Subcutaneous abdominal adipose tissue (tissue), 5 donors: Measurements from ENCODE around the gene SYTL2.
A peak's percentile ranks its signal among the peaks of the same experiment; 100 is the strongest.

Experiments
- H3K27ac ChIP-seq: one replicate; pipeline ENCODE4 v1.7.0; 2013; ENCODE audit warnings: low read depth, mild to moderate bottlenecking, inconsistent platforms, low read length, moderate library complexity
- H3K27me3 ChIP-seq, 5 donors: one replicate each; pipeline ENCODE4 v1.7.0; 2013; ENCODE audit warnings: low read length in 5 of 5, inconsistent platforms in 1 of 5; ENCODE audit not compliant: control insufficient read depth in 5 of 5, insufficient read depth in 4 of 5
- H3K36me3 ChIP-seq, 5 donors: one replicate each; pipeline ENCODE4 v1.7.0; 2013; ENCODE audit warnings: low read length in 5 of 5; ENCODE audit not compliant: control insufficient read depth in 5 of 5, insufficient read depth in 5 of 5
- H3K4me1 ChIP-seq, 5 donors: one replicate each; pipeline ENCODE4 v1.7.0; 2013; ENCODE audit warnings: low read length in 5 of 5, mild to moderate bottlenecking in 3 of 5, moderate library complexity in 1 of 5; ENCODE audit not compliant: control insufficient read depth in 5 of 5, insufficient read depth in 5 of 5
- H3K4me3 ChIP-seq, 5 donors: one replicate each; pipeline ENCODE4 v1.7.0; 2013; ENCODE audit warnings: low read length in 5 of 5, low read depth in 1 of 5
- H3K9ac ChIP-seq, 5 donors: one replicate each; pipeline ENCODE4 v1.7.0; 2013; ENCODE audit warnings: low read length in 5 of 5, mild to moderate bottlenecking in 4 of 5, moderate library complexity in 3 of 5
- H3K9me3 ChIP-seq, 5 donors: one replicate each; pipeline ENCODE4 v1.7.0; 2013; ENCODE audit warnings: low read length in 5 of 5; ENCODE audit not compliant: control insufficient read depth in 5 of 5
- donor health status: healthy.
- donor health status: healthy.
- donor health status: healthy.
- donor health status: healthy.
- donor health status: healthy.

Gene SYTL2

DNA sequence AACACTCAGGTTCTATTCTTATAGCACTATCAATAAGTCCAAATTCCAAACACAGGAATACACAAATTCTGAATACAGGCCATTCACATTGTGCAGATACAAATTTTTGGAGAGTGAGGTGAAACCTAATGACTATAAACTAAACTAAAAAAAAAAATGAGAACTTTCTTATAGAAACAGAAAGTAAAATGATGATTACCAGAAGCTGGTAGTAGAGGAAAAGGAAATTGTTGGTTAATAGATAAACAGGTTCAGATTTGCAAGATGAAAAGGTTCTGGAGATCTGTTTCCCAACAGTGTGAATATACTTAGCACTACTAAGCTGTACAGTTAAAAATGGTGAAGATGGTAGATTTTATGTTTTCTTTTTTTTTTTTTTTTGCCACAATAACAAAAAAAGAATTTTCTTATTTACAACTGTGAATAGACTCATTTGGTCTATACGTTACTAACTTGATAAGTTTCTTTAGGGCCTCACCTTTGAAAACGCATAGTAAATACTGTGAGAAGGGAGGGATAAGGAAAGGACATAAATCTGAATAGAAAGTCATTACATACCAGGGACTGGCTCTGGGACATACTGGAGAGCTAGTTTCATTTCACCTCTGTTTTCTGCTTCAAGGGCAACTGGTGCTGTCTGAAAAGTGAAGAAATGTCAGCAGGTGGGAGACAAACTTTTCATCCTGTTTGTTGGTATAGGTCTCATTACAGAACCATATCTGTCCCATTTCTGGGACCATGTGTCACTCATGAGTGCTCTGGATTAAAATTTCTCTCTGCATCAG lies 110.8 kb downstream of the SYTL2 start:
- Histone ChIP-seq H3K4me3 (no peak overlapping the region), H3K9ac (no peak overlapping the region), H3K27me3 (no peaks in the 10 kb centered on the region), H3K9me3 (no peaks in the 10 kb centered on the region), H3K27ac (no peak overlapping the region), H3K36me3 (no peaks in the 10 kb centered on the region), H3K4me1 (no peaks in the 10 kb centered on the region)

- Histone ChIP-seq H3K27ac (no peak overlapping the region), H3K27me3 (no peaks in the 10 kb centered on the region), H3K9me3 (no peaks in the 10 kb centered on the region), H3K36me3 (no peaks in the 10 kb centered on the region), H3K4me3 (no peak overlapping the region), H3K9ac (no peak overlapping the region), H3K4me1 (no peaks in the 10 kb centered on the region)
Measured at GRCh38 chr11:85698195-85698594, 112.7 kb downstream of the SYTL2 start.

DNA sequence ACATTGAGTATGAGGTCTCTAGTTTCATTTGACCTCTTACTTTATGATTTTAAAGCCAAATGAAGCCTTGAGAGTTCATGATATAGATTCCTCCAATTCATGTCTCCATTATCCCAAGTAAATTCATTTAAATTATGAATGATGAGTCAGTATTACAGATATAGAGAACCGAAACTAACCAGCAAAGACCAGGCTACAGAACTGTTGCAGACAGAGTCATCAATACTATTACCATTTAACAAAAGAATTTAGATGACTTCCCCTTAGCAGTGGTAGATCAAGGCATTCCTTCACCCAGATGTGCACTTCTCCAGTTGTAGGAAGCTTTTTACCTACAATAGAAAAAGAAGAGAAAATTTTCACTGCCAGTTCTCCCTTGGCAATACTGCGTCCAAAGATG lies 113.2 kb downstream of the SYTL2 start:
- H3K27ac ChIP-seq = no peak overlapping the region
- H3K9me3 ChIP-seq = no peaks in the 10 kb centered on the region
- no peak overlapping the region for H3K9ac ChIP-seq
- H3K27me3 ChIP-seq = no peaks in the 10 kb centered on the region
- no peaks in the 10 kb centered on the region for H3K4me1 ChIP-seq
- no peaks in the 10 kb centered on the region for H3K36me3 ChIP-seq
- H3K4me3 ChIP-seq = no peak overlapping the region

GRCh38 chr11:85695546-85695945 lies 115.4 kb downstream of the SYTL2 start:
- H3K4me1 ChIP-seq = no peaks in the 10 kb centered on the region
- no peaks in the 10 kb centered on the region for H3K36me3 ChIP-seq
- peaks cover 0 to 2% (median 0%) of the 10 kb centered on the region in 5 donors for H3K27me3 ChIP-seq
- no peak overlapping the region for H3K4me3 ChIP-seq
- H3K27ac ChIP-seq = no peak overlapping the region
- no peak overlapping the region for H3K9ac ChIP-seq
- no peaks in the 10 kb centered on the region for H3K9me3 ChIP-seq

DNA sequence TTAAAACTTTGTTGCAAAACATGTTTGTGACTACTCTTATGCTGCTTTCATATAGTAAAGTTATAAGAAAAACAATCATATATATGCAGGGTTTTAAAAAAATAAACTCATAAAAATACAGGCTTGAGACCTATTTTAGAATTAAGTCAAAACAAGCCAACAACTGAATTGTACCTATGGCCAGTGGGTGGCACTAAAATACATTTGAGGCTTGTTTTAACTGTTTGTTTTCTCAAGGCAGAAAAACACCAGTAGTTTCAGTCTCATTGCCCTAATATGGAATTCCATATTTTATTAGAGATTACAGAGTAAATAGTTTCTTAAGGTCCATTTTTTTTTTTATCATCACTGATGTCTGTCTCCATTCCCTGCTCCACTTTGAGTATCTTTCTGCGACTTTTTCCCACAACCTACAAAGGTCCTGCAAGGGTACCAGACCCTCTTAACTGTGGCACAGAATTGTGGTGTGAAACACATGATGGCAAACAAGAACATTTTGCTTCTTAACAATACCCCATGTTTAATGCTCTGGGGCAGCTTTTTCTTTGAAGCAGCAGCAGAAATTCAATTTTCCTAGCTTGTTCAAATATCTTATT lies 116.5 kb downstream of the SYTL2 start:
- Histone ChIP-seq H3K9me3 (no peaks in the 10 kb centered on the region), H3K36me3 (no peaks in the 10 kb centered on the region), H3K9ac (no peak overlapping the region), H3K4me1 (no peaks in the 10 kb centered on the region), H3K27ac (no peak overlapping the region), H3K27me3 (peaks cover 0 to 2% (median 0%) of the 10 kb centered on the region in 5 donors), H3K4me3 (no peak overlapping the region)

DNA sequence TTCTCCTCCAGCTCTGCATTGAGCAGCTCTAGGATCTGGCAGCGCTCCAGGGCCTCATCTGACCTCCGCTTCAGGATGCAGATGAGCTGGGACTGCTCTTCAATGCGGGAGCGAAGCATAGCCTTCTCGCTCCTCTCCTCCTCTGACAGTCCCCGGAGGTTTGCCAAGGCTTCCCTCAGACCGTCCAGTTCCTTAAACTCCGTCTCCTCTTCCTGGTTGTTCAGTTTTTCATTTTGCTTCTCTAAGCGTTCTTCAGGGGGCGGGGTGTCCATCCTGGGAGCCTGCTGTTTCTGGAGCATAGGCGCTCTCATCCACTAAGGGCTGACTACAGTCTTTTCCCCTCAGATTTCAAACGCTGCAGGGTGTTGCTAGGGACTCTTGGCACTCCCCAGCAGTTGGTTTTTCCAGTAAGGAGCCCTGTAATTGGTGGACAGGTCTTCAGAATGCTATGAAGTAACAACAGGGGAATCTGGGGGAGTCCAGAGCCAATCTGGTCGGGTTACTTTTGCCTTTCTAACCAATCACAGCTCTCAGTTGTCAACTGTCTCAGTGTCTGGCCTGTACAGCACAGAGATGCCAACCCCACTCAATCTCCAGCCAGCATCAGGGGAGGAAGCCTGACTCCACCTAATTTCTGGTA lies 125.0 kb downstream of the SYTL2 start, which contains the start of gene CCDC89:
Gene CCDC89, minus strand, starts transcription at position 376 of the 640 bp plus-strand sequence. Its CDS starts 65 bp downstream, at position 311.
- Histone ChIP-seq H3K9ac (peak within 1 kb of the TSS in 2 of 5 donors; percentile 14 to 61), H3K4me3 (peak within 1 kb of the TSS; percentile 55 to 79 (median 62)), H3K27ac (peak within 1 kb of the TSS; percentile 27), H3K4me1 (peaks cover 0 to 27% (median 25%) of the 10 kb centered on the region in 5 donors), H3K9me3 (no peaks in the 10 kb centered on the region), H3K36me3 (no peaks in the 10 kb centered on the region), H3K27me3 (no peaks in the 10 kb centered on the region)

GRCh38 chr11:85685125-85685819 lies 125.7 kb downstream of the SYTL2 start:
- Histone ChIP-seq H3K9me3 (no peaks in the 10 kb centered on the region), H3K9ac (peak overlapping the region in 2 of 5 donors; percentile 14 to 61), H3K27me3 (no peaks in the 10 kb centered on the region), H3K27ac (peak overlapping the region; percentile 27), H3K4me1 (peaks cover 0 to 27% (median 25%) of the 10 kb centered on the region in 5 donors), H3K4me3 (peak overlapping the region; percentile 55 to 79 (median 62)), H3K36me3 (no peaks in the 10 kb centered on the region)

DNA sequence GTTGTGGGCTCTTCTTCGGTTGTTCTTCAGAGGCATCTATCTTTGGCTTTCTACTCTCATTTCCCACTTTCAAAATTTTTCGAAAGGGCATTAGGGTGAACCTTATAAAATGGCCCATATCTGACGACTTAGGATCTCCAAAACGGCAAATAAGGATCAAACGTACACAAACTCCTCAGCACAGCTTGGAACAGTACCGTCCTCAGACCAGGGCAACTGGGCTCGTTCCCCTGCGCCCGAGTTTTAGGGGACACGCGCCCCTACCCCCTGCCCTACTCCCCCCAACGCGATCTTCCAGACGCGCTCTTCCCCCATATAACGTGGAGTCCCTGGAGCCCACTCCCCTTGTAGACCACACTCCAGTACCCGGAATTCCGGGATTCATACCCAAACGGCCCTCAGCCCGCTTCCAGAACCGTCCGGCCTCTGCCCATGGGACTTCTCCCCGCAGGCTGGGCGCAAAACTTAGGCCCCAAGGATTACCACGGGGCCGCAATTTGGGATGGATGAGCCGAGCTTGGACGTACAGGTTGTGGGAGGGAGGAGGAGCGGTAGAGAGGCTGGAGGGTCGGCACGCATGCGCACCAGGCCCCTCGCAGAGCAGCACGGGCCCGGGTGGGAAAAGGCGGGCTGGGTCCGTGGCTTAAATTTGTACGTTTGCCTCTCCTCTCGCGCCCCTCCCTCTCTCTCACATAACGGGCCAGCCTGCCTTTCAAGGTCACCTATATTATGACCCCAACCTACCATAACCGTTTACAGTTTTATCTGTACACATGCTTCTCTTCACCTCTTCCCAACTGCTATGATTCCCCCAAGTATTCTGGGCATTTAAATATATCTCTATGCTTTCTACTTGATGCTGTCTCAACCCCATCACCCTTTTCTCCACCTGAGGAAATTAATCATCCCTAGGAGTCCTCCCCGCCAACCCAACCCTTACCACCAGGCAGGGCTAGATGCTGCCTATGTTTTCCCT lies 128.3 kb downstream of the SYTL2 start:
- H3K9me3 ChIP-seq = no peaks in the 10 kb centered on the region
- H3K27me3 ChIP-seq = no peaks in the 10 kb centered on the region
- no peaks in the 10 kb centered on the region for H3K36me3 ChIP-seq
- peak overlapping the region; percentile 61 to 81 (median 73) for H3K4me3 ChIP-seq
- peaks cover 0 to 27% (median 25%) of the 10 kb centered on the region in 5 donors for H3K4me1 ChIP-seq
- H3K9ac ChIP-seq = peak overlapping the region in 4 of 5 donors; percentile 36 to 78 (median 70)
- H3K27ac ChIP-seq = no peak overlapping the region

DNA sequence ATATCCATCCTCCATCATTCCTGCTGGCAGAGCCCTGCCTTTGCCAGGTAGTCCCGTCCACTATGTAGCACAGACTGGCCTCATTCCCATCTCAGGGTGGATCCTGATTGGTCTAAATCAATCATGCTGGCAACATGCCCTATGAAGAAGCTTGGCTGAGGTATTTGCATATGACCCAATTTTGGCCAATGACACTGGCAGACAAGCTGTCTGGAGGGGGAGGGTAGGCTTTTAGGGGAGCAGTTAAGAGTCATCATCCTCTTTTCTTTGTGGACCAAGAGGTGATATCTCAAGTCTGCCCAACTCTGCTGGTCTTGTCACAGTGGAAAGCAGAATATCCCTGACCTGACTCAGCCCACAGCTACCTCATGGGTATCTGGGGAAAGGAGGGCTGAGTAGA lies 130.0 kb downstream of the SYTL2 start:
- Histone ChIP-seq H3K9ac (no peak overlapping the region), H3K27ac (no peak overlapping the region), H3K36me3 (no peaks in the 10 kb centered on the region), H3K4me3 (no peak overlapping the region), H3K4me1 (peaks cover 0 to 23% (median 20%) of the 10 kb centered on the region in 5 donors), H3K9me3 (no peaks in the 10 kb centered on the region), H3K27me3 (no peaks in the 10 kb centered on the region)
